ENCODE measurements around the gene BANP. TPM values are rescaled to one million over a fixed set of nuclear protein-coding genes. Genes with fewer than 3 reads are reported as not detected.
A peak's percentile ranks its signal among the peaks of the same experiment; 100 is the strongest.

The BANP gene
- total and polyA plus RNA-seq, 2 donors (not counting 1 experiment from before 2014, with no cell fraction given) = 9.3 to 31.0 TPM

DNA sequence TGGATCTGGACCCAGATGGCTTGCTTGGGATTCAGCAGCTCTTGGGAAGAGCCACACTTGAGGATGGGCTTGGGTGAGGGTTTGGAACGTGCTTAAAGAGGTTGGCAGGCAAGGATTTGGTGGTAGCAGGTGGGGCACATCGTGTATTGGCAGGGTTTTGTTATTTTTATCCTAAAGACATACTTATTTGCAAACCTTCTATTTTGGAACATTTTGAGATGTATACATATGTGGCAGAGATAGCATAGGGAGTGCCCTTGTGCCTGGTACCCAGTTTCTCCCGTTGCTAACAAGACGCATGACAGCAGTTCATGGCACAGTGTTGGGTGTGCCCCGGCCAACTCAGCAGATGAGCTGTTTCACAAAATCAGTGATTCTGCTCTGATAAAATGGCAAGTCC, 9.1 kb downstream of the BANP start:
- H3K27ac ChIP-seq (ENCODE audit: insufficient read depth, low read length) = no peak overlapping the region
- H3K4me2 ChIP-seq (ENCODE audit: extremely low read depth, insufficient read depth, low read length) = no peak overlapping the region
- H3K36me3 ChIP-seq (ENCODE audit: control insufficient read depth, insufficient read depth, low read length) = peaks cover 3% of the 10 kb centered on the region
- H2AFZ ChIP-seq (ENCODE audit: low read length) = no peak overlapping the region
- TF ChIP-seq EZH2 (IDR thresholded peaks at IDR 0.05; ENCODE audit: low read length, missing control alignments) = no peak
- TF ChIP-seq, protein P1, sequence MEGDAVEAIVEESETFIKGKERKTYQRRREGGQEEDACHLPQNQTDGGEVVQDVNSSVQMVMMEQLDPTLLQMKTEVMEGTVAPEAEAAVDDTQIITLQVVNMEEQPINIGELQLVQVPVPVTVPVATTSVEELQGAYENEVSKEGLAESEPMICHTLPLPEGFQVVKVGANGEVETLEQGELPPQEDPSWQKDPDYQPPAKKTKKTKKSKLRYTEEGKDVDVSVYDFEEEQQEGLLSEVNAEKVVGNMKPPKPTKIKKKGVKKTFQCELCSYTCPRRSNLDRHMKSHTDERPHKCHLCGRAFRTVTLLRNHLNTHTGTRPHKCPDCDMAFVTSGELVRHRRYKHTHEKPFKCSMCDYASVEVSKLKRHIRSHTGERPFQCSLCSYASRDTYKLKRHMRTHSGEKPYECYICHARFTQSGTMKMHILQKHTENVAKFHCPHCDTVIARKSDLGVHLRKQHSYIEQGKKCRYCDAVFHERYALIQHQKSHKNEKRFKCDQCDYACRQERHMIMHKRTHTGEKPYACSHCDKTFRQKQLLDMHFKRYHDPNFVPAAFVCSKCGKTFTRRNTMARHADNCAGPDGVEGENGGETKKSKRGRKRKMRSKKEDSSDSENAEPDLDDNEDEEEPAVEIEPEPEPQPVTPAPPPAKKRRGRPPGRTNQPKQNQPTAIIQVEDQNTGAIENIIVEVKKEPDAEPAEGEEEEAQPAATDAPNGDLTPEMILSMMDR (conservative IDR thresholded peaks at IDR 0.05 in 1 of 2, IDR thresholded peaks at IDR 0.05 in 1 of 2; ENCODE audit: low read depth in 1 of 2, low read length in 2 of 2) = no peak
- no peak overlapping the region for H3K4me3 ChIP-seq (replicated peaks in 1 of 4; ENCODE audit: control extremely low read depth in 1 of 4, insufficient read depth in 1 of 4, low read depth in 3 of 4, low read length in 4 of 4)
- DNase-seq (ENCODE audit: low read depth in 2 of 2) = no peak
- peaks cover 62% of the 10 kb centered on the region for H3K79me2 ChIP-seq (ENCODE audit: control insufficient read depth, insufficient read depth, low read length)
- H3K27me3 ChIP-seq (ENCODE audit: control insufficient read depth, insufficient read depth, low read length) = no peaks in the 10 kb centered on the region
- no peak overlapping the region for H3K9ac ChIP-seq (ENCODE audit: insufficient read depth, low read length)
- H3K4me1 ChIP-seq (ENCODE audit: control insufficient read depth, extremely low read depth, insufficient read depth, low read length) = peaks cover 13% of the 10 kb centered on the region
- H4K20me1 ChIP-seq (ENCODE audit: control insufficient read depth, extremely low read depth, insufficient read depth, low read length) = no peaks in the 10 kb centered on the region
- H3K9me3 ChIP-seq (ENCODE audit: control insufficient read depth, insufficient read depth, low read depth, low read length) = no peaks in the 10 kb centered on the region

DNA sequence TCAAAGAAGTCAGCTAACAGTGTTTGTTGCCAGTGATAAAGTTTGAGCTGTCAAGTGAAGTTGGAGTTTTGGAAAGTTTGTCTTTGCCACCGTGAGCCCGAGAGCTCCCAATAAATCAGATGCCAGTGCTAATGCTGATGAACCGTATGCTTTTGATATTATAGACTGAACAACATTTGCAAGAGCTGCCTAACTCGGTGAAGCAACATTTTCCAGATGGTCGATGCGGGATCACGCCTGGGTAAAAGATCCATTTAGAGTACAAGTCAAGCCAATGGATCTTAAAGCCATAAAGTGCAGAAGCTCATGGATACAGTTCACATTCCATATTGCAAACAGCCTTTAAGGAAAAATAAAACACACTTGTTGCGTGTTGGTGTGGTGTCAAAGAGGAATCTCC, 9.6 kb downstream of the BANP start:
- Histone ChIP-seq H3K36me3 (ENCODE audit: control insufficient read depth, insufficient read depth, low read length) (peaks cover 3% of the 10 kb centered on the region), H3K4me1 (ENCODE audit: control insufficient read depth, extremely low read depth, insufficient read depth, low read length) (peaks cover 12% of the 10 kb centered on the region), H3K27me3 (ENCODE audit: control insufficient read depth, insufficient read depth, low read length) (no peaks in the 10 kb centered on the region), H3K27ac (ENCODE audit: insufficient read depth, low read length) (no peak overlapping the region), H3K79me2 (ENCODE audit: control insufficient read depth, insufficient read depth, low read length) (peaks cover 62% of the 10 kb centered on the region), H3K9ac (ENCODE audit: insufficient read depth, low read length) (no peak overlapping the region), H4K20me1 (ENCODE audit: control insufficient read depth, extremely low read depth, insufficient read depth, low read length) (no peaks in the 10 kb centered on the region), H3K4me2 (ENCODE audit: extremely low read depth, insufficient read depth, low read length) (no peak overlapping the region), H3K9me3 (ENCODE audit: control insufficient read depth, insufficient read depth, low read depth, low read length) (no peaks in the 10 kb centered on the region), H3K4me3 (replicated peaks in 1 of 4; ENCODE audit: control extremely low read depth in 1 of 4, insufficient read depth in 1 of 4, low read depth in 3 of 4, low read length in 4 of 4) (no peak overlapping the region), H2AFZ (ENCODE audit: low read length) (no peak overlapping the region)
- TF ChIP-seq, protein P1 (conservative IDR thresholded peaks at IDR 0.05 in 1 of 2, IDR thresholded peaks at IDR 0.05 in 1 of 2; ENCODE audit: low read depth in 1 of 2, low read length in 2 of 2) = no peak
- no peak for TF ChIP-seq EZH2 (IDR thresholded peaks at IDR 0.05; ENCODE audit: low read length, missing control alignments)
- peak in 1 of 2 donors; percentile 48 for DNase-seq (ENCODE audit: low read depth in 2 of 2)

DNA sequence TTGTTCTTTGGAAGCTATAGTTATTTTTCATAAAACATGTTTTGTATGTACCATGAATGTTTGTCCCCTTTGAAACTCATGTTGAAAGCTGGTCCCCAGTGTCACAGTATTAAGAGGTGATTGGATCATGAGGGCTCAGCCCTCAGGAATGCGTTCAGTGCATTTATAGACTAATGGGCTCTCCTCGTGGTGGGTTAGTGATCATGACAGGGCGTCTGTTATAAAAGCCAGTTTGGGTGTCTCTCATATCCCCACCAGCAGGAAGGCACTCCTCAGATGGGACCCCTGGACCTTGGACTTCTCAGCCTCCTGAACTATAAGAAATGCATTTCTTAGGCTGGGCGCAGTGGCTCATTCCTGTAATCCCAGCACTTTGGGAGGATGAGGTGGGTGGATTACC, 10.4 kb downstream of the BANP start:
- TF ChIP-seq, protein P1 (conservative IDR thresholded peaks at IDR 0.05 in 1 of 2, IDR thresholded peaks at IDR 0.05 in 1 of 2; ENCODE audit: low read depth in 1 of 2, low read length in 2 of 2) = no peak
- no peak for TF ChIP-seq EZH2 (IDR thresholded peaks at IDR 0.05; ENCODE audit: low read length, missing control alignments)
- H3K4me2 ChIP-seq (ENCODE audit: extremely low read depth, insufficient read depth, low read length) = no peak overlapping the region

More for the DNA sequence above, 10.4 kb downstream of the BANP start:
- no peaks in the 10 kb centered on the region for H4K20me1 ChIP-seq (ENCODE audit: control insufficient read depth, extremely low read depth, insufficient read depth, low read length)
- no peak overlapping the region for H3K9ac ChIP-seq (ENCODE audit: insufficient read depth, low read length)
- H3K4me1 ChIP-seq (ENCODE audit: control insufficient read depth, extremely low read depth, insufficient read depth, low read length) = peaks cover 8% of the 10 kb centered on the region
- no peaks in the 10 kb centered on the region for H3K9me3 ChIP-seq (ENCODE audit: control insufficient read depth, insufficient read depth, low read depth, low read length)
- H3K27ac ChIP-seq (ENCODE audit: insufficient read depth, low read length) = no peak overlapping the region
- H3K4me3 ChIP-seq (replicated peaks in 1 of 4; ENCODE audit: control extremely low read depth in 1 of 4, insufficient read depth in 1 of 4, low read depth in 3 of 4, low read length in 4 of 4) = no peak overlapping the region
- H3K36me3 ChIP-seq (ENCODE audit: control insufficient read depth, insufficient read depth, low read length) = peaks cover 3% of the 10 kb centered on the region
- DNase-seq (ENCODE audit: low read depth in 2 of 2) = no peak
- H3K27me3 ChIP-seq (ENCODE audit: control insufficient read depth, insufficient read depth, low read length) = no peaks in the 10 kb centered on the region
- no peak overlapping the region for H2AFZ ChIP-seq (ENCODE audit: low read length)
- H3K79me2 ChIP-seq (ENCODE audit: control insufficient read depth, insufficient read depth, low read length) = peaks cover 56% of the 10 kb centered on the region

Data from fibroblast of lung (primary cell).